DMS53 treated with DMSO at 0.1 percent for 48 hours (cell line): ENCODE data around the gene ZNF428.
"Not testable (repeated sequence)": the region's sequence is repeated elsewhere in the genome, so short reads cannot be mapped to it uniquely, and the experiment has no call there.

ENCODE experiments used
- DNase-seq: peaks from one replicate; lab custom pipeline; 2025; ENCODE audit not compliant: unreplicated experiment; lab: John Stamatoyannopoulos, UW

Gene ZNF428

GRCh38 chr19:43594710-43595604 is 24.5 kb downstream of the ZNF428 start:
- DNase-seq, result peak; percentile 47

DNA sequence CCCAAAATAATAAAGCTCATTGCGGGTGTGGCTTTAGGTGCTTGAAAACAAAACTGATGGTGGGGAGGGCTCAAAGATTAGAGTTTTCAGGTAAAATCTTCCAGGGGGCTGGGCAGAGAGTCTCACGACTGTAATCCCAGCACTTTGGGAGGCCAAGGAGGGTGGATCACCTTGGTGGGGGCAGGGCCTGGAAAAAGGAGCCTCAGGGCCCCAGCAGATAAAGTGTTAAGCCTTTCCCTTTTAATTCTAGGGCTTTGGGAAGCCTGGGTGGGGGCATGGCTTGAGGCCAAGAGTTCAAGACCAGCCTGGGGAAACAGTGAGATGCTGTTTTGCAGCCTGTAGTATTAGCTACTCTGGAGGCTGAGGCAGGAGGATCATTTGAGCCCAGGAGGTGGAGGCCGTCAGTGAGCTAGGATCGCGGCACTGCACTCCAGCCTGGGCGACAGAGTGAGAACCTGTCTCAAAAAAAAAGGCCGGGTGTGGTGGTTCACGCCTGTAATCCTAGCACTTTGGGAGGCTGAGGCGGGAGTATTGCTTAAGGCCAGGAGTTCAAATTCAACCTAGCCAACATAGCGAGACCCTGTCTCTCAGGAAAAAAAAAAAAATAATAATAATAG is 25.2 kb downstream of the ZNF428 start:
- DNase-seq, result no peak

DNA sequence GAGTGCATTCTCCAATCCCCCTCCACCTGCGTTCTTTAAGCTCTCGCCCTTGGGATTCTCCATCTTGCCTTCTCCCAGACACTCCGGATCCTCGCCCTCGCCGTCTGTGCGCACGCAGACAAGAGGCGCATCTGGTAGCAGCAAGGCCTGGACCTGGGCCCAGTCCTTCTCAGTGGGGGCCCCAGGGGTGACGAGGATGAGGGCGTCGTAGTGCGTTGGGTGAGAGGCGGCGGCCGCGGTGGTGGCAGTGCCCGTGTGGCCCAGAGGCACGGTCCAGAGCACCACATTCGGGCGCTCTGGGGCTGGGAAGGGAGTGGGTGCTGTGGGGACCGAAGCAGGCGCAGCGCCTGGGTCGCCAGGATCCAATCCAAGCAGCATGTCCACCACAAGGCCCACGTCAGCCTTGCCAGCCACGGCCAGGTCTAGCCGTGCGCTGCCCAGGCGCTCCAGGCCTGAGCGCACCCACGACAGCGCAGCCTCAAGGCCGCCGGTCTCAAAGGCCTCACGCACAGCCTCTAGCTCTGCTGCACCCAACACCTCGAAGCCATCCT is 26.6 kb downstream of the ZNF428 start:
- no peak for DNase-seq

- no peak for DNase-seq
Measured at GRCh38 chr19:43591904-43592772, 27.3 kb downstream of the ZNF428 start.

DNA sequence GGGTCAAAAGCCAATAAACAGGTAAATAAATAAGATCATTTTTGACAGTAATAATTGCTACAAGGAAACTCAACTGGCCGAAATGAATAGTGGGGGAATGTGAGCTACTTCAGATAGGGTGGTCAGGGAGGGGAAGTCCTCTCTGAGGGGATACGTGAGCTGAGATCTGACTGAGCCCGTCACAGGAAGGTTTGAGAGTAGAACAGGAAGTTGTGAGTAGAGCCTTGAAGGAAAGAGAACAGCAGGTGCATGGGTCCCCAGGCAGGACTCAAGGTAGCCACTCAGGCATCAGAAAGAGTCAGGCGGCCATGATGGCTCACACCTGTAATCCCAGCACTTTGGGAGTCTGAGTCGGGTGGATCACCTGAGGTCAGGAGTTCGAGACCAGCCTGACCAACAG is 29.8 kb downstream of the ZNF428 start:
- DNase-seq, result no peak

DNA sequence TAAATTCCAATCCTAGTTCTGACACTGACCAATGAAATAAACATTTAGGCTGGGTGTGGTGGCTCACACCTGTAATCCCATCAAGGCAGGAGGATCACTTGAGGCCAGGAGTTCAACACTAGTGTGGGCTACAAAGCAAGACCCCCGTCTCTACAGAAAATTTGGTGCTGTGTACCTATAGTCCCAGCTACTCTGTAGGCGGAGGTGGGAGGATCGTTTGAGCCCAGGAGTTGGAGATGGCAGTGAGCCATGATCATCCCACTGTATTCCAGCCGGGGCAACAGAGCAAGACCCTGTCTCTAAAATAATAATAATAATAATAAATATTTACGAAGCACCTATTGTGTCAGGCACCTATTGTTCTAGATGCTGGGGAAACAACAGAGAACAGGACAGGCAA is 30.2 kb downstream of the ZNF428 start:
- DNase-seq, result no peak

GRCh38 chr19:43587029-43587428 is 32.4 kb downstream of the ZNF428 start:
- not testable (repeated sequence) for DNase-seq

DNA sequence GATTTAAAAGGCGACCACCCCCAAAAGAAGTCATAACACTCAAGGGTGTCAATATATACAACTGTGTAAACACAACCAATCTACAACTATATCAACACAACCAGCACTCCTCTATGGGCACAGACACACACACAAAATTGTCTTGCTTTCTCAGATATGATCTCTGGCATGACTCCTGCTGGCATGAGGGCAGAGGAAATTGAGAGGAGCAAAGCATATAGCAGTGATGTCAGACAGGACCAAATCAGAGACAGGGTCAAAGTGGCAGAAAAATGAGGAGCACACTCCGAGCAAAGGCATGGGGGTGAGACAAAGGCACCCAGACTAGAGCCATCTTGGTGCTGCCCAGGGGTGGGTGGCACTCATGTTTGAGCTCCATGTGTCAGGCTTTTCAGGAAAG is 33.1 kb downstream of the ZNF428 start:
- no peak for DNase-seq

DNA sequence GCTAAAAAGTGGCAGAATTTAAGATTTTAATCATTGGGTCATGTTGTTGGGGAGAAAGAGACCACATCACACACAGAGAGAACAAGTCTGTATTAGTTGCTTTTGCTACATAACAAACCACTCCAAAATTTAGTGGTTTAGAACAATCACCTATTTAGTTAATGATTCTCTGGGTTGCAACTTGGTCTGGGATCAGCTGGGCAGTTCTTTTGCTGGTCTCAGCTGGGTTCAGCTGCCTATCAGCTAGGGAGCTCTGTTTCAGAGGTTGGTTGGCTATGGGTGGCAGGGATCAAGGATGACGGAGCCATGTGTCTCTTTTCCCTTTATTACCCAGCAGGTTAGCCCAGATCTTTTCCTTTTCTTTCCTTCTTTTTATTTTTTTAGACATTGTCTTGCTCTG is 34.9 kb downstream of the ZNF428 start:
- DNase-seq, result no peak

DNA sequence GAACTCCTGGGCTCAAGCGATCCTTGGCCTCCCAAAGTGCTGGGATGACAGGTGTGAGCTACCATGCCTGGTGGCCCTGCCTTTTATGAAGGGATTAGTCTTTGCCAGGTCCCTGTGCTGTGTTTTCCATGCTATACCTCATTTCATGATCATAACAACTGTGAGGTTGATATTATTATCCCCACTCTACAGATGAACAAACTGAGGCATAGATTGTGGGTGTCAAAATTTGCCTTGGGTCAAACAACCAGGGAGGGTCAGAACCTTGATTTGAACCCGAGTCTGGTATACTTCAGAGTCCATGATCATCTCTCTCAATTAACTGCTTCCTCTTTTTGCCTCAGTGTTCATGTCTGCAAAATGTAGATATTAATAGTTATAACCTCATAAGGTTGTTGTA is 36.9 kb downstream of the ZNF428 start:
- no peak for DNase-seq

DNA sequence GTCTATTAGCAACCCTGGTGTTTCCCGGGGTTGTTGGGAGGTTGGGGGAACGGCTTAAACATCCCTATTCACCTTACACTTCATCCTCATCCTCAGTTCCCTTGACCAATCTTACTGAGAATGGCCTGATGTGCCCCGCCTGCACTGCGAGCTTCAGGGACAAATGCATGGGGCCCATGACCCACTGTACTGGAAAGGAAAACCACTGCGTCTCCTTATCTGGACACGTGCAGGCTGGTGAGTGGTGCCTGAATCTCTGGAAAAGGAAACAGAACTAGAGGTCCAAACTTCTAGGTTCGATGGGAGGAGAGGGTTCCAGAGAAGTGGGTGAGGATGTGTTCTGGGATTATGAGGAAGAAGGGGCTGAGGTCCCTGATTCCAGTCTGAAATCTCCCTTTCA is 38.0 kb downstream of the ZNF428 start:
- DNase-seq, result no peak

GRCh38 chr19:43578787-43579186 is 40.6 kb downstream of the ZNF428 start:
- DNase-seq, result no peak

DNA sequence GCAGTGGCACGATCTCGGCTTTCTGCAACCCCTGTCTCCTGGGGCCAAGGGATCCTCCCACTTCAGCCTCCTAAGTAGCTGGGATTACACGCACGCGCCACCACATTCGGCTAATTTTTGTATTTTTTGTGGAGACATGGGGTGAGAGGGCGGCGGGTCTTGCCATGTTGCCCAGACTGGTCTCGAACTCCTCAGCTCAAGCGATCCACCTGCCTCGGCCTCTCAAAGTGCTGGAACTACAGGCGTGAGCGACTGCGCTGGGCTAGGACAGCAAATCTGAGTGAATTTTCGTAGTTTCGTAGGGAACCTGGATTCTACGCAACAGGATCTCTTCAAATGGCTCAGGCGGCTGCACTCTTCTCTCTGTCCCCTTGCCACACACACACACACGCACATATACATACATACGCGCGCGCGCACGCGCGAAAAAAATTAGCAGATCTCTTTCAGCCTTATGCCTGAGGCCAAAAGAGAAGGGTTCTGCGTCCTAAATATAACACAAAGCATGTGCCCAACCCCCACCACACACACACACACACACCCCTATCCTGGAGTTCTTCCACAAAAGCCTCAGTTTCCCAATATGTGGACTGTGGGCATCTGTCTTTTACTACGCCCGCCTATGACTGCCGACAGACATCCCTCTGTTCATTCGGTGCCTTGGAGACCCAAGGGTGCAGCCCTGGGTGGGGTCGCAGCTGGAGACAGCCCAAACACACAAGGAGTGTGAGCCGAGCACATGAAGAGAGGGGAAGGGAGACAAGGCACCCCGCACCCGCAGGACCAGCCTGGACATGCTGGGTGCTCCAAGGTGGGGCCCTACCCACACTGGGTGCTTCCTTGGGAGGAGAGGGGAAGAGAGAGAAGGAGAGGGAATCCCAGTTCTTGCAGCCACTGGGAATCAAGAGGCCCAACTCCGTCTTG is 43.2 kb downstream of the ZNF428 start:
- DNase-seq, result peak; percentile 14

DNA sequence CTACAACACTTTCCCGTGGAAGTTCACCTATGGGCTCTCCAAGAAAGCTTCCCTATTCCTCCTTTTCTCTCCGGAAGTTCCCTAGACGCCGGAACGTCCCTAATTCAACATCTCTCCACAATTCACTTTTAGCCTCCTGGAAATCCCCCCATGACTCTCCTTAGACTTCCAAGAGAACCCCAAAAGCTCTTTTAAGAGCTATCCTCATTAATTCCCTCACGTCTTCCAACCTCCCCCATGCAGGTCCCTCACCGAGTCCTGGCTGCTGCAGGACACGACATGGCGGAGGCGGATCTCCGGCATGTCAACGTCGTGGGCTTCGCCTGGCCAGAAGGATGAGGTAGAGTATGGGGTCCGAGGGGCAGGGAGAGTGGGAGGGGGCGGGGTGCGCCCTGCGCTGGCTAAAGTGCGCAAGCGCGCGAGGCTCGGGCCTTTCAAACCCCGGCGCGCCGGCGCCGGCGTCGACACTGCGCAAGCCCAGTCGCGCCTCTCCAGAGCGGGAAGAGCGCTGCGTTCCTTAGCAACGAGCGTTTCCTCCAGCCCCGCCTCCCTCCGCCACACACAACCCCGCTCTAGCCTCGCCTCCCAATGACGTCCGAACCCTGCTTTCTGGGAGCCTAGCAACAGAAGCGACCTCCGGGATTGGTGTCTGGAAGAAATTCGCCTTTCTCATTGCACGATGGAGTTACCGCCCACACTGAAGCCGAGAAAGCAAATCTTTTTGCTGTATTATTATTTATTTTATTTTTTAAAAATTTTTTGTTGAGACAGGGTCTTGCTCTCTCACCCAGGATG is 44.1 kb downstream of the ZNF428 start, which contains the start of the genes PINLYP and XRCC1:
Gene PINLYP, plus strand, starts transcription at position 646 of the 795 bp plus-strand sequence. CDS start 1,391 bp downstream, outside the sequence.
Gene XRCC1, minus strand, starts transcription at position 372 of the 795 bp plus-strand sequence. Its CDS starts 69 bp downstream, at position 303.
- peak; percentile 91 for DNase-seq

- DNase-seq, result no peak
Measured at GRCh38 chr19:43574424-43575155, 44.8 kb downstream of the ZNF428 start.

GRCh38 chr19:43572171-43572588 is 47.2 kb downstream of the ZNF428 start:
- peak; percentile 97 for DNase-seq

DNA sequence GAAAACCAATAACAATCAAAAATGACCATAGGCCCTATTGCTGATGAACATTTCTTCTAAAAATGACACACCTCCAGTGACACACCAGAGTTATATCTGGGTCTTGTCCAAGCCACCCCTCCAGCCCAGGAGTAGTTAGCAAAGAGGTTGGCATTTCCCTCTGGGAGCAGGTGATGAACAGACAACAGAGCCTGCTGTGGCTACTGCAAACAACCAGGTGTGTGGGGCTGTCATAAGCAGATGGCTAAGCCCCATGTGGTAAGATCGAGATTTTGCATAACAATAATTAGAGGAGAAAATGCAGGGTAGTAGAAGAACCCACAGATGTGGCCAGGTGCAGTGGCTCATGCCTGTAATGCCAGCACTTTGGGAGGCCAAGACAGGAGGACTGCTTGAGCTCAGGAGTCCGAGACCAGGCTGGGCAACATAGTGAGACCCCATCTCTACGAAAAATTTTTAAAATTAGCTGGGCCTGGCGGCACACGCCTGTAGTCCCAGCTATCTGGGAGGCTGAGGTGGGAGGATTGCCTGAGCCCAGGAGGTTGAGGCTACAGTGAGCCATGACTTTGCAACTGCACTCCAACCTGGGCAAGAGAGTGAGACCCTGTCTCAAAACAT is 49.1 kb downstream of the ZNF428 start:
- DNase-seq, result peak; percentile 30

DNA sequence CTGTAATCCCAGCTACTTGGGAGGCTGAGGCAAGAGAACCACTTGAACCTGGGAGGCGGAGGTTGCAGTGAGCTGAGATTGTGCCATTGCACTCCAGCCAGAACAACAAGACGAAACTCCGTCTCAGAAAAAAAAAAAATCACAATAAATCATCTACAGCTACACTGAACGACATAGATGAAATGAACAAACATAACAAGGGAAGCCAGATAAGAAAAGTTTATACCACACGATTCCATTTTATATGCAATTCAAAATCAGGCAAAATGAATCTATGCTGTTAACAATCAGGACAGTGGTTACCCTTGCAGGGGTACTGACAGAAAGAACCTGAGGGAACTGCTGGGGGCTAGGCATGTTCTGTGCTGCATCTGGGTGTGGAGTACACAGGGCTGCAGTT is 49.8 kb downstream of the ZNF428 start:
- DNase-seq, result no peak
